Liver (tissue), 9 donors: ENCODE results near the gene NTF3. TPM values are rescaled to one million over a fixed set of nuclear protein-coding genes. Genes with fewer than 3 reads are reported as not detected.

ENCODE experiments used
- DNase-seq: peaks from one replicate; pipeline ENCODE4 v3.0.0-alpha.2; 2017; ENCODE audit warnings: low spot score
- H3K27ac ChIP-seq, 2 donors: one replicate each; pipeline ENCODE4 v1.7.0; 2013; ENCODE audit warnings: inconsistent platforms in 2 of 2, low read length in 2 of 2, control low read depth in 1 of 2, low read depth in 1 of 2, mild to moderate bottlenecking in 1 of 2
- H3K27me3 ChIP-seq, 4 donors: one replicate each; pipeline versions ENCODE4 v1.6.1 to v1.7.0; 2013; ENCODE audit warnings: low read length in 3 of 4, inconsistent platforms in 1 of 4, mild to moderate bottlenecking in 1 of 4, moderate library complexity in 1 of 4; ENCODE audit not compliant: control insufficient read depth in 4 of 4, insufficient read depth in 4 of 4
- H3K36me3 ChIP-seq, 4 donors: one replicate each; pipeline versions ENCODE4 v1.6.1 to v1.7.0; 2013; ENCODE audit warnings: low read length in 3 of 4, mild to moderate bottlenecking in 3 of 4, low read depth in 1 of 4, moderate library complexity in 1 of 4; ENCODE audit not compliant: control insufficient read depth in 4 of 4, insufficient read depth in 3 of 4
- H3K4me1 ChIP-seq, 4 donors: one replicate each; pipeline versions ENCODE4 v1.6.1 to v1.7.0; 2013; ENCODE audit warnings: low read length in 3 of 4, mild to moderate bottlenecking in 3 of 4, moderate library complexity in 1 of 4; ENCODE audit not compliant: control insufficient read depth in 4 of 4, insufficient read depth in 4 of 4
- H3K4me3 ChIP-seq, 3 donors: one replicate each; pipeline versions ENCODE4 v1.6.1 to v1.7.0; 2013; ENCODE audit warnings: low read length in 3 of 3, control low read depth in 1 of 3, low read depth in 1 of 3, mild to moderate bottlenecking in 1 of 3
- H3K9ac ChIP-seq, 2 donors: one replicate each; pipeline ENCODE4 v1.7.0; 2013; ENCODE audit warnings: low read length in 2 of 2, mild to moderate bottlenecking in 2 of 2, moderate library complexity in 2 of 2, control low read depth in 1 of 2, low read depth in 1 of 2
- H3K9me3 ChIP-seq, 4 donors: one replicate each; pipeline versions ENCODE4 v1.6.1 to v1.7.0; 2013; ENCODE audit warnings: low read length in 3 of 4; ENCODE audit not compliant: control insufficient read depth in 4 of 4
- EGR1 ChIP-seq, 2 donors: IDR thresholded peaks; 2 replicates each; pipeline ENCODE4 v1.6.1; 2016 to 2018; ENCODE audit warnings: antibody characterized with exemption in 2 of 2, low read depth in 2 of 2
- FOXA1 ChIP-seq: IDR thresholded peaks from 2 replicates; pipeline ENCODE4 v1.6.1; 2016; ENCODE audit warnings: antibody characterized with exemption
- FOXA2 ChIP-seq: IDR thresholded peaks from 2 replicates; pipeline ENCODE4 v1.6.1; 2016; ENCODE audit warnings: antibody characterized with exemption
- GABPA ChIP-seq, 2 donors: IDR thresholded peaks in 1 of 2; conservative IDR thresholded peaks in 1 of 2; 2 replicates each; pipeline ENCODE4 v1.6.1; 2016; ENCODE audit warnings: antibody characterized with exemption in 2 of 2, mild to moderate bottlenecking in 1 of 2, moderate library complexity in 1 of 2
- HNF4A ChIP-seq, 2 donors: conservative IDR thresholded peaks; 2 replicates each; pipeline ENCODE4 v1.6.1; 2016; ENCODE audit warnings: antibody characterized with exemption in 2 of 2, mild to moderate bottlenecking in 2 of 2
- HNF4G ChIP-seq: IDR thresholded peaks from 2 replicates; pipeline ENCODE4 v1.6.1; 2016; ENCODE audit warnings: antibody characterized with exemption
- JUND ChIP-seq, 2 donors: IDR thresholded peaks; 2 replicates each; pipeline ENCODE4 v1.6.1; 2016; ENCODE audit warnings: antibody characterized with exemption in 2 of 2
- NR2F2 ChIP-seq: IDR thresholded peaks from 2 replicates; pipeline ENCODE4 v1.6.1; 2016; ENCODE audit warnings: antibody characterized with exemption
- RAD21 ChIP-seq, 2 donors: IDR thresholded peaks; 2 replicates each; pipeline ENCODE4 v1.6.1; 2016; ENCODE audit warnings: antibody characterized with exemption in 2 of 2, mild to moderate bottlenecking in 2 of 2
- RXRA ChIP-seq, 2 donors: IDR thresholded peaks; 2 replicates each; pipeline ENCODE4 v1.6.1; 2017 to 2018; ENCODE audit warnings: antibody characterized with exemption in 2 of 2, mild to moderate bottlenecking in 1 of 2
- SP1 ChIP-seq: IDR thresholded peaks from 2 replicates; pipeline ENCODE4 v1.6.1; 2018; ENCODE audit warnings: antibody characterized with exemption, mild to moderate bottlenecking
- TAF1 ChIP-seq: conservative IDR thresholded peaks from 2 replicates; pipeline ENCODE4 v1.6.1; 2016; ENCODE audit warnings: antibody characterized with exemption, mild to moderate bottlenecking
- YY1 ChIP-seq: IDR thresholded peaks from 2 replicates; pipeline ENCODE4 v1.6.1; 2016; ENCODE audit warnings: antibody characterized with exemption, mild to moderate bottlenecking
- WGBS: extraction: QIAGEN DNeasy Blood & Tissue Kit; methylation state at CpG from one replicate; pipeline ENCODE4 v1.1.7; 2013; 5-methylcytosine and 5-hydroxymethylcytosine counted together
- polyA plus RNA-seq, 2 donors: library from polyadenylated mRNA; stranded (reverse) in 1 of 2; unstranded in 1 of 2; fragments of 200-250 nt in 1 of 2; fragments of >200 nt in 1 of 2; fragmentation: Nextera tagmentation in 1 of 2; extraction: Ambion mirVana in 1 of 2; gene quantifications; one replicate each; pipeline versions ENCODE4 v1.2.1 to v1.2.3, GENCODE V29; 2013 to 2015
- total RNA-seq, 2 donors: library from RNA; depleted of rRNA; stranded (reverse); fragments of >200 nt; gene quantifications; one replicate each; pipeline ENCODE4 v1.2.3, GENCODE V29; 2014
- TF ChIP-seq, protein P1 (sequence below): IDR thresholded peaks from 2 replicates; pipeline ENCODE4 v1.6.1; 2016; ENCODE audit warnings: antibody characterized with exemption
- TF ChIP-seq, protein P2 (sequence below): fragments of 150-350 bp; IDR thresholded peaks from 2 replicates; pipeline ENCODE4 v1.5.1; 2017; ENCODE audit warnings: improper control_type of control experiment, low read depth, low read length; ENCODE audit not compliant: missing input control
- TF ChIP-seq, protein P3 (sequence below): IDR thresholded peaks from 2 replicates; pipeline ENCODE4 v1.6.1; 2016; ENCODE audit warnings: antibody characterized with exemption
- TF ChIP-seq, protein P4 (sequence below): IDR thresholded peaks from 2 replicates; pipeline ENCODE4 v1.6.1; 2016; ENCODE audit warnings: antibody characterized with exemption
- TF ChIP-seq, protein P5 (sequence below): IDR thresholded peaks from 2 replicates; pipeline ENCODE4 v1.6.1; 2016; ENCODE audit warnings: antibody characterized with exemption, mild to moderate bottlenecking
- donor health status: healthy.
- donor health status: healthy.
- donor health status: healthy.
- donor health status: healthy.
- donor health status: healthy.

NTF3 gene
- total and polyA plus RNA-seq, 4 donors = 0.89 to 2.8 (median 1.5) TPM

DNA sequence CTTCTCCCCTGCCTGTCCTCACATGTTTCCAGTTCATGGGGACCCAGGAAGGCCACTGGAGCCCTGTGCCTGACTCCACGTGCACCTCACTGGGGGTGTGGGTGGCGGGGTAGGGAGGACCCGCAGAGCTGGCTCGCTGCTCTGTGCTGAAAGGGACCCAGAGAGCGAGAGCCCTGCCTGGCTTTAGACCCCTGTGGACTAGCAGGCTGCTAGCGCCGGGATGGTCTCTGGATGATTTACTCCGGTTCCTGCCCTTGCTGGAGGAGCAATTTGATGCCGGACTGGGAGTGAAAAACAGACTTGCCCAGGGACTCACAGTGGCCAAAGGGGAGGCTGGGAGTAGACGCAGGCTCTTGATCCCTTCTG lies 49.0 kb downstream of the NTF3 start:
- H3K9ac ChIP-seq = no peak overlapping the region
- H3K36me3 ChIP-seq = no peaks in the 10 kb centered on the region
- no peaks in the 10 kb centered on the region for H3K27me3 ChIP-seq
- 64% methylated on average over 10 of the region's 10 CpGs for WGBS
- no peak overlapping the region for H3K4me3 ChIP-seq
- no peaks in the 10 kb centered on the region for H3K4me1 ChIP-seq
- no peak overlapping the region for H3K27ac ChIP-seq
- no peak for TF ChIP-seq FOXA2
- TF ChIP-seq GABPA (IDR thresholded peaks at IDR 0.05 in 1 of 2, conservative IDR thresholded peaks at IDR 0.05 in 1 of 2) = no peak
- TF ChIP-seq, protein P1, sequence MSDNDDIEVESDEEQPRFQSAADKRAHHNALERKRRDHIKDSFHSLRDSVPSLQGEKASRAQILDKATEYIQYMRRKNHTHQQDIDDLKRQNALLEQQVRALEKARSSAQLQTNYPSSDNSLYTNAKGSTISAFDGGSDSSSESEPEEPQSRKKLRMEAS = no peak
- TF ChIP-seq, protein P2, sequence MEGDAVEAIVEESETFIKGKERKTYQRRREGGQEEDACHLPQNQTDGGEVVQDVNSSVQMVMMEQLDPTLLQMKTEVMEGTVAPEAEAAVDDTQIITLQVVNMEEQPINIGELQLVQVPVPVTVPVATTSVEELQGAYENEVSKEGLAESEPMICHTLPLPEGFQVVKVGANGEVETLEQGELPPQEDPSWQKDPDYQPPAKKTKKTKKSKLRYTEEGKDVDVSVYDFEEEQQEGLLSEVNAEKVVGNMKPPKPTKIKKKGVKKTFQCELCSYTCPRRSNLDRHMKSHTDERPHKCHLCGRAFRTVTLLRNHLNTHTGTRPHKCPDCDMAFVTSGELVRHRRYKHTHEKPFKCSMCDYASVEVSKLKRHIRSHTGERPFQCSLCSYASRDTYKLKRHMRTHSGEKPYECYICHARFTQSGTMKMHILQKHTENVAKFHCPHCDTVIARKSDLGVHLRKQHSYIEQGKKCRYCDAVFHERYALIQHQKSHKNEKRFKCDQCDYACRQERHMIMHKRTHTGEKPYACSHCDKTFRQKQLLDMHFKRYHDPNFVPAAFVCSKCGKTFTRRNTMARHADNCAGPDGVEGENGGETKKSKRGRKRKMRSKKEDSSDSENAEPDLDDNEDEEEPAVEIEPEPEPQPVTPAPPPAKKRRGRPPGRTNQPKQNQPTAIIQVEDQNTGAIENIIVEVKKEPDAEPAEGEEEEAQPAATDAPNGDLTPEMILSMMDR = no peak
- no peak for TF ChIP-seq HNF4A (conservative IDR thresholded peaks at IDR 0.05)
- no peak for TF ChIP-seq JUND (IDR thresholded peaks at IDR 0.05)
- TF ChIP-seq YY1 = no peak
- no peak for TF ChIP-seq EGR1 (IDR thresholded peaks at IDR 0.05; ENCODE audit: low read depth in 2 of 2)
- TF ChIP-seq, protein P3, sequence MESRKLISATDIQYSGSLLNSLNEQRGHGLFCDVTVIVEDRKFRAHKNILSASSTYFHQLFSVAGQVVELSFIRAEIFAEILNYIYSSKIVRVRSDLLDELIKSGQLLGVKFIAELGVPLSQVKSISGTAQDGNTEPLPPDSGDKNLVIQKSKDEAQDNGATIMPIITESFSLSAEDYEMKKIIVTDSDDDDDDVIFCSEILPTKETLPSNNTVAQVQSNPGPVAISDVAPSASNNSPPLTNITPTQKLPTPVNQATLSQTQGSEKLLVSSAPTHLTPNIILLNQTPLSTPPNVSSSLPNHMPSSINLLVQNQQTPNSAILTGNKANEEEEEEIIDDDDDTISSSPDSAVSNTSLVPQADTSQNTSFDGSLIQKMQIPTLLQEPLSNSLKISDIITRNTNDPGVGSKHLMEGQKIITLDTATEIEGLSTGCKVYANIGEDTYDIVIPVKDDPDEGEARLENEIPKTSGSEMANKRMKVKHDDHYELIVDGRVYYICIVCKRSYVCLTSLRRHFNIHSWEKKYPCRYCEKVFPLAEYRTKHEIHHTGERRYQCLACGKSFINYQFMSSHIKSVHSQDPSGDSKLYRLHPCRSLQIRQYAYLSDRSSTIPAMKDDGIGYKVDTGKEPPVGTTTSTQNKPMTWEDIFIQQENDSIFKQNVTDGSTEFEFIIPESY = no peak
- no peak for TF ChIP-seq TAF1
- TF ChIP-seq NR2F2 = no peak
- TF ChIP-seq HNF4G = no peak
- no peak for TF ChIP-seq SP1
- TF ChIP-seq, protein P4, sequence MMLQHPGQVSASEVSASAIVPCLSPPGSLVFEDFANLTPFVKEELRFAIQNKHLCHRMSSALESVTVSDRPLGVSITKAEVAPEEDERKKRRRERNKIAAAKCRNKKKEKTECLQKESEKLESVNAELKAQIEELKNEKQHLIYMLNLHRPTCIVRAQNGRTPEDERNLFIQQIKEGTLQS = no peak
- TF ChIP-seq FOXA1 = no peak
- no peak for TF ChIP-seq RXRA (IDR thresholded peaks at IDR 0.05)
- no peak for DNase-seq
- H3K9me3 ChIP-seq = no peaks in the 10 kb centered on the region

DNA sequence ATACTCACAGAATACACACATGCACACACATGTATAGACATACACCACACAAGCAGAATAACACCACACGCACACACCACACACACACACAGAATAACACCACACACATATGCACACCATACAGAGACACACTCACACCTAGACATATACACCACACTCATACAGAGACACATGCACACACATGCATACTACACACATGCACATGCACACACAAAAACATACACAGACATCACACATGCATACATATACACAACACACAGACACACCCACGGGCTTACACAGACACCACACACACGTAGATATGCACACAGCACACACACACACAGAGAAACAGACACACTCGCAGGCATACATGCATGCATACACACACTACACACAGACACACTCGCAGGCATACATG lies 49.7 kb downstream of the NTF3 start:
- Histone ChIP-seq H3K9ac (no peak overlapping the region), H3K27ac (no peak overlapping the region), H3K9me3 (no peaks in the 10 kb centered on the region), H3K36me3 (no peaks in the 10 kb centered on the region), H3K27me3 (no peaks in the 10 kb centered on the region), H3K4me3 (no peak overlapping the region), H3K4me1 (no peaks in the 10 kb centered on the region)
- no peak for DNase-seq
- 97% methylated on average over 5 of the region's 5 CpGs for WGBS
- TF ChIP-seq NR2F2 (no peak), FOXA2 (no peak), TAF1 (no peak), GABPA (IDR thresholded peaks at IDR 0.05 in 1 of 2, conservative IDR thresholded peaks at IDR 0.05 in 1 of 2) (no peak), FOXA1 (no peak), JUND (IDR thresholded peaks at IDR 0.05) (no peak), HNF4G (no peak), HNF4A (conservative IDR thresholded peaks at IDR 0.05) (no peak), RXRA (IDR thresholded peaks at IDR 0.05) (no peak), RAD21 (IDR thresholded peaks at IDR 0.05) (no peak), SP1 (no peak), EGR1 (IDR thresholded peaks at IDR 0.05; ENCODE audit: low read depth in 2 of 2) (no peak)
- TF ChIP-seq, protein P2 = no peak
- TF ChIP-seq, protein P3 = no peak
- TF ChIP-seq, protein P1 = no peak
- TF ChIP-seq, protein P4 = no peak
- TF ChIP-seq, protein P5, sequence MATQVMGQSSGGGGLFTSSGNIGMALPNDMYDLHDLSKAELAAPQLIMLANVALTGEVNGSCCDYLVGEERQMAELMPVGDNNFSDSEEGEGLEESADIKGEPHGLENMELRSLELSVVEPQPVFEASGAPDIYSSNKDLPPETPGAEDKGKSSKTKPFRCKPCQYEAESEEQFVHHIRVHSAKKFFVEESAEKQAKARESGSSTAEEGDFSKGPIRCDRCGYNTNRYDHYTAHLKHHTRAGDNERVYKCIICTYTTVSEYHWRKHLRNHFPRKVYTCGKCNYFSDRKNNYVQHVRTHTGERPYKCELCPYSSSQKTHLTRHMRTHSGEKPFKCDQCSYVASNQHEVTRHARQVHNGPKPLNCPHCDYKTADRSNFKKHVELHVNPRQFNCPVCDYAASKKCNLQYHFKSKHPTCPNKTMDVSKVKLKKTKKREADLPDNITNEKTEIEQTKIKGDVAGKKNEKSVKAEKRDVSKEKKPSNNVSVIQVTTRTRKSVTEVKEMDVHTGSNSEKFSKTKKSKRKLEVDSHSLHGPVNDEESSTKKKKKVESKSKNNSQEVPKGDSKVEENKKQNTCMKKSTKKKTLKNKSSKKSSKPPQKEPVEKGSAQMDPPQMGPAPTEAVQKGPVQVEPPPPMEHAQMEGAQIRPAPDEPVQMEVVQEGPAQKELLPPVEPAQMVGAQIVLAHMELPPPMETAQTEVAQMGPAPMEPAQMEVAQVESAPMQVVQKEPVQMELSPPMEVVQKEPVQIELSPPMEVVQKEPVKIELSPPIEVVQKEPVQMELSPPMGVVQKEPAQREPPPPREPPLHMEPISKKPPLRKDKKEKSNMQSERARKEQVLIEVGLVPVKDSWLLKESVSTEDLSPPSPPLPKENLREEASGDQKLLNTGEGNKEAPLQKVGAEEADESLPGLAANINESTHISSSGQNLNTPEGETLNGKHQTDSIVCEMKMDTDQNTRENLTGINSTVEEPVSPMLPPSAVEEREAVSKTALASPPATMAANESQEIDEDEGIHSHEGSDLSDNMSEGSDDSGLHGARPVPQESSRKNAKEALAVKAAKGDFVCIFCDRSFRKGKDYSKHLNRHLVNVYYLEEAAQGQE = no peak
